Stomach (tissue), 19 donors: ENCODE measurements around the gene MBTD1. TPM values are rescaled to one million over a fixed set of nuclear protein-coding genes. Genes with fewer than 3 reads are reported as not detected.
A peak's percentile ranks its signal among the peaks of the same experiment; 100 is the strongest.

Experiments
- DNase-seq, 2 donors: peaks; one replicate each; pipeline versions ENCODE4 v3.0.0 to v3.0.0-alpha.2; 2013 to 2019
- H3K27ac ChIP-seq, 5 donors: fragments of 200-600 bp in 4 of 5; sonication (generic) in 4 of 5; one replicate each; pipeline ENCODE4 v1.5.1; 2013 to 2019; ENCODE audit warnings: mild to moderate bottlenecking in 1 of 5, moderate library complexity in 1 of 5
- H3K27me3 ChIP-seq, 3 donors: fragments of 200-600 bp; sonication (generic); one replicate each; pipeline ENCODE4 v1.5.1; 2017 to 2019; ENCODE audit warnings: mixed run types in 1 of 3
- H3K36me3 ChIP-seq, 4 donors: fragments of 200-600 bp; sonication (generic); 1 replicate in 3 of 4; 2 replicates in 1 of 4; pipeline ENCODE4 v1.5.1; 2016 to 2019
- H3K4me1 ChIP-seq, 4 donors: fragments of 200-600 bp; sonication (generic); one replicate each; pipeline ENCODE4 v1.5.1; 2016 to 2019
- H3K4me3 ChIP-seq, 4 donors: fragments of 200-600 bp; sonication (generic) in 3 of 4; one replicate each; pipeline ENCODE4 v1.5.1; 2016 to 2019; ENCODE audit warnings: mild to moderate bottlenecking in 1 of 4
- H3K9me3 ChIP-seq, 4 donors: fragments of 200-600 bp; sonication (generic); one replicate each; pipeline ENCODE4 v1.5.1; 2016 to 2019
- CTCF ChIP-seq, 7 experiments: fragments of 450-650 bp in 4 of 7; fragments of 200-600 bp in 3 of 7; sonication (generic) in 3 of 7; IDR thresholded peaks; one replicate each; pipeline ENCODE4 v1.5.1; 2016 to 2019; ENCODE audit warnings: antibody characterized with exemption in 7 of 7, control low read depth in 2 of 7, mild to moderate bottlenecking in 1 of 7
- EP300 ChIP-seq: sonication (generic); formaldehyde crosslinking; IDR thresholded peaks from one replicate; pipeline ENCODE4 v1.6.1; 2017; ENCODE audit warnings: antibody characterized with exemption
- POLR2A ChIP-seq, 4 donors: fragments of 450-650 bp; IDR thresholded peaks; one replicate each; pipeline ENCODE4 v1.6.1; 2016; ENCODE audit warnings: antibody characterized with exemption in 4 of 4, control low read depth in 2 of 4, mild to moderate bottlenecking in 1 of 4, moderate library complexity in 1 of 4
- POLR2AphosphoS5 ChIP-seq, 3 donors: sonication (generic); formaldehyde crosslinking; IDR thresholded peaks; one replicate each; pipeline ENCODE4 v1.6.1; 2016; ENCODE audit warnings: antibody characterized with exemption in 3 of 3
- WGBS, 5 donors: extraction: QIAGEN DNeasy Blood & Tissue Kit in 3 of 5; methylation state at CpG; one replicate each; pipeline versions ENCODE4 v1.1.5 to v1.1.7; 2013 to 2018; 5-methylcytosine and 5-hydroxymethylcytosine counted together
- intact Hi-C: fragments of 100-400 bp; cut with DNase I; formaldehyde crosslinking; loops from one replicate; pipeline ENCODE4 v1.15.1; 2023; ENCODE audit warnings: low total_unique reads
- long read RNA-seq, 10 donors: transcript quantifications; one replicate each; lab custom pipeline, GENCODE V29; 2026
- polyA plus RNA-seq, 3 donors: library from polyadenylated mRNA; stranded (reverse); fragments of 200-250 nt; gene quantifications; one replicate each; pipeline ENCODE4 v1.2.3, GENCODE V29; 2013
- total RNA-seq, 5 donors: library from RNA; depleted of rRNA; stranded (reverse); fragments of >200 nt; gene quantifications; one replicate each; pipeline versions ENCODE4 v1.1.0 to v1.2.3, GENCODE V29; 2014 to 2016
- donor health status: healthy with polysubstance abuse.
- donor health status: Bipolar disorder and iron deficiency.
- donor health status: healthy.

MBTD1 gene
- total RNA-seq: 10 to 100 TPM in 4 of 5 donors, 1 to 10 TPM in 1; 5.8 to 56.7 (median 34.8) TPM
- polyA plus RNA-seq: 1 to 10 TPM; 4.4 to 7.6 (median 5.4) TPM
- long read RNA-seq, donor 1: 0 reads
- long read RNA-seq, donor 2: 0 reads
- long read RNA-seq, donor 3: 0 reads
- long read RNA-seq, donor 4: 0 reads
- long read RNA-seq, donor 5, partial matches to known transcripts: 0 of 12 reads
- long read RNA-seq, donor 5, other reads (novel, unspliced or antisense): 12 of 12 reads
- long read RNA-seq, donor 6, full-length matches to known transcripts: 1 of 73 reads
- long read RNA-seq, donor 6, partial matches to known transcripts: 49 of 73 reads
- long read RNA-seq, donor 6, other reads (novel, unspliced or antisense): 23 of 73 reads
- long read RNA-seq, donor 7, partial matches to known transcripts: 10 of 20 reads
- long read RNA-seq, donor 7, other reads (novel, unspliced or antisense): 10 of 20 reads
- long read RNA-seq, donor 8: 0 reads
- long read RNA-seq, donor 9, partial matches to known transcripts: 20 of 36 reads
- long read RNA-seq, donor 9, other reads (novel, unspliced or antisense): 16 of 36 reads
- long read RNA-seq, donor 10: 0 reads

- H3K4me1 ChIP-seq: peaks cover 29 to 76% (median 66%) of the 10 kb centered on the region in 4 donors
- peak; percentile 94 to 99 for DNase-seq
- intact Hi-C loops: no loop called here
- peak within 1 kb of the TSS; percentile 96 to 99 (median 98) for H3K27ac ChIP-seq
- 0 to 2% (median 1%) methylated on average over 29 to 42 of the region's 42 CpGs for WGBS, 5 donors
- no peaks in the 10 kb centered on the region for H3K9me3 ChIP-seq
- H3K4me3 ChIP-seq: peak within 1 kb of the TSS; percentile 75 to 97 (median 86)
- TF ChIP-seq CTCF (IDR thresholded peaks at IDR 0.05) (no peak), POLR2AphosphoS5 (IDR thresholded peaks at IDR 0.05) (peak; percentile 65 to 84 (median 79))
- H3K27me3 ChIP-seq: no peaks in the 10 kb centered on the region
- H3K36me3 ChIP-seq: peaks cover 4 to 26% (median 22%) of the 10 kb centered on the region in 4 donors
These were observed at the start of gene MBTD1 for GRCh38 chr17:51259564-51260236. Gene MBTD1 (minus strand): TSS chr17:51260049. CDS start chr17:51225161, 34,888 bp downstream.

- no peak for DNase-seq
- no peak for TF ChIP-seq EP300
- TF ChIP-seq POLR2A (IDR thresholded peaks at IDR 0.05): no peak
- no peak for TF ChIP-seq CTCF (IDR thresholded peaks at IDR 0.05)
- no peak for TF ChIP-seq POLR2AphosphoS5 (IDR thresholded peaks at IDR 0.05)
- Histone ChIP-seq H3K36me3 (peaks cover 0 to under 1% (median 0%) of the 10 kb centered on the region in 4 donors), H3K4me3 (no peak overlapping the region), H3K4me1 (no peaks in the 10 kb centered on the region), H3K27ac (no peak overlapping the region), H3K27me3 (no peaks in the 10 kb centered on the region), H3K9me3 (peaks cover 0 to 14% (median 6%) of the 10 kb centered on the region in 4 donors)
- intact Hi-C loops: no loop called here
- 89 to 95% (median 95%) methylated on average over 9 of the region's 9 CpGs for WGBS, 5 donors
These were observed 45.3 kb upstream of the MBTD1 start for GRCh38 chr17:51305182-51305581.

- H3K4me3 ChIP-seq: no peak overlapping the region
- H3K36me3 ChIP-seq: peaks cover 0 to 27% (median 19%) of the 10 kb centered on the region in 4 donors
- no peaks in the 10 kb centered on the region for H3K27me3 ChIP-seq
- H3K4me1 ChIP-seq: peaks cover 0 to 11% (median 5%) of the 10 kb centered on the region in 4 donors
- peaks cover 0 to 1% (median 0%) of the 10 kb centered on the region in 4 donors for H3K9me3 ChIP-seq
- TF ChIP-seq CTCF (IDR thresholded peaks at IDR 0.05) (no peak), POLR2A (IDR thresholded peaks at IDR 0.05) (no peak)
- 91 to 95% (median 93%) methylated on average over 4 of the region's 4 CpGs for WGBS, 5 donors
- H3K27ac ChIP-seq: no peak overlapping the region
- DNase-seq: no peak
- intact Hi-C loops: loop anchor here (5.0 kb wide), 1 partner anchor 237 kb away; no protein-coding TSS in a partner anchor
These were observed 40.0 kb upstream of the MBTD1 start for GRCh38 chr17:51299859-51300258.
